GM12878 (cell line): ENCODE data around the gene CNOT8.

Experiments used
- CTCF ChIP-seq, 3 experiments: IDR thresholded peaks in 2 of 3; conservative IDR thresholded peaks in 1 of 3; 2 replicates each; pipeline ENCODE4 v1.5.1; 2011; ENCODE audit warnings: low read depth in 3 of 3, low read length in 3 of 3, mild to moderate bottlenecking in 3 of 3, control low read depth in 2 of 3, moderate library complexity in 2 of 3, inconsistent platforms in 1 of 3, mixed read lengths in 1 of 3; ENCODE audit not compliant: control insufficient read depth in 2 of 3, insufficient read depth in 1 of 3; ENCODE audit errors: extremely low read depth in 1 of 3
- USF1 ChIP-seq: IDR thresholded peaks from 2 replicates; pipeline ENCODE4 v1.6.1; 2011; ENCODE audit warnings: borderline replicate concordance, low read depth, mild to moderate bottlenecking, moderate library complexity, mixed read lengths, low read length; ENCODE audit not compliant: insufficient read depth; ENCODE audit errors: extremely low read length
- ZNF274 ChIP-seq: IDR thresholded peaks from one replicate; pipeline ENCODE4 v1.8.0; 2011; ENCODE audit not compliant: insufficient read length, insufficient read depth

- TF ChIP-seq USF1 (no peak), CTCF (IDR thresholded peaks at IDR 0.05 in 2 of 3, conservative IDR thresholded peaks at IDR 0.05 in 1 of 3; ENCODE audit: control insufficient read depth in 2 of 3, extremely low read depth in 1 of 3, insufficient read depth in 1 of 3, low read depth in 3 of 3, low read length in 3 of 3) (no peak), ZNF274 (no peak)
Measured at GRCh38 chr5:154860765-154861164, 2.3 kb downstream of the CNOT8 start.
